H1 (cell line): Measurements from ENCODE around the gene COQ9. TPM values are rescaled to one million over a fixed set of nuclear protein-coding genes. Genes with fewer than 3 reads are reported as not detected.

Source experiments
- CTCF ChIA-PET: fragments of 300-600 bp; sonication (Branson Sonifier 250); formaldehyde crosslinking; loops from one replicate; lab custom pipeline; 2021; ENCODE audit not compliant: partially characterized antibody; lab: Charles Lee
- POLR2A ChIA-PET: fragments of 300-600 bp; sonication (Branson Sonifier 250); formaldehyde crosslinking; loops from one replicate; lab custom pipeline; 2021; ENCODE audit warnings: inconsistent platforms; ENCODE audit not compliant: partially characterized antibody; lab: Charles Lee
- DNase-seq, 2 experiments: peaks; one replicate each; pipeline versions ENCODE4 v3.0.0 to v3.0.0-alpha.2; 2010 to 2022; ENCODE audit warnings: low spot score in 2 of 2, low read depth in 1 of 2, mixed read lengths in 1 of 2
- FAIRE-seq: peaks from 2 replicates; lab custom pipeline; 2011; peaks lifted over from hg19 to GRCh38; lab: Jason Lieb, UNC
- H2AFZ ChIP-seq: 2 replicates; pipeline ENCODE4 v1.8.1; 2012; ENCODE audit warnings: low read length, inconsistent platforms
- H2AK5ac ChIP-seq: 2 replicates; pipeline ENCODE4 v1.6.1; 2013; ENCODE audit warnings: low read depth, low read length
- H2BK120ac ChIP-seq: replicated peaks from 2 replicates; pipeline ENCODE3; 2013; ENCODE audit warnings: low read depth, low read length, inconsistent platforms
- H2BK12ac ChIP-seq: 2 replicates; pipeline ENCODE4 v1.6.1; 2013; ENCODE audit warnings: low read depth, low read length
- H2BK15ac ChIP-seq: 2 replicates; pipeline ENCODE4 v1.6.1; 2013; ENCODE audit warnings: low read length
- H2BK20ac ChIP-seq: 2 replicates; pipeline ENCODE4 v1.6.1; 2013; ENCODE audit warnings: low read length
- H2BK5ac ChIP-seq: 2 replicates; pipeline ENCODE4 v1.6.1; 2013; ENCODE audit warnings: low read depth, low read length
- H3K14ac ChIP-seq: 2 replicates; pipeline ENCODE4 v1.6.1; 2013; ENCODE audit warnings: inconsistent platforms; ENCODE audit not compliant: insufficient read length
- H3K18ac ChIP-seq: 2 replicates; pipeline ENCODE4 v1.6.1; 2013; ENCODE audit warnings: low read length; ENCODE audit errors: extremely low read depth
- H3K23ac ChIP-seq: 2 replicates; pipeline ENCODE4 v1.6.1; 2013; ENCODE audit warnings: inconsistent platforms; ENCODE audit not compliant: insufficient read length
- H3K23me2 ChIP-seq: 2 replicates; pipeline ENCODE4 v1.6.1; 2013; ENCODE audit warnings: low read depth, low read length
- H3K27ac ChIP-seq: 2 replicates; pipeline ENCODE4 v1.6.1; 2011; ENCODE audit warnings: low read depth, low read length, inconsistent platforms
- H3K27me3 ChIP-seq, 4 experiments: replicated peaks in 1 of 4; 1 replicate in 1 of 4; 2 replicates in 3 of 4; pipeline versions ENCODE4 v1.6.1 to v1.8.1; 2011 to 2013; ENCODE audit warnings: low read length in 3 of 4, mild to moderate bottlenecking in 3 of 4, inconsistent platforms in 2 of 4, mixed read lengths in 2 of 4, moderate library complexity in 1 of 4; ENCODE audit not compliant: control insufficient read depth in 3 of 4, insufficient read depth in 3 of 4; ENCODE audit errors: extremely low read depth in 1 of 4
- H3K36me3 ChIP-seq, 4 experiments: 2 replicates each; pipeline versions ENCODE4 v1.6.1 to v1.8.1; 2011 to 2013; ENCODE audit warnings: mild to moderate bottlenecking in 4 of 4, low read length in 3 of 4, moderate library complexity in 2 of 4, control low read depth in 1 of 4, inconsistent platforms in 1 of 4; ENCODE audit not compliant: insufficient read depth in 4 of 4, control insufficient read depth in 2 of 4
- H3K4ac ChIP-seq: replicated peaks from 2 replicates; pipeline ENCODE3; 2013; ENCODE audit warnings: low read length, low read depth, mixed read lengths, inconsistent platforms; ENCODE audit not compliant: insufficient read length
- H3K4me1 ChIP-seq, 4 experiments: replicated peaks in 1 of 4; 1 replicate in 1 of 4; 2 replicates in 3 of 4; pipeline versions ENCODE4 v1.6.1 to v1.8.1; 2011 to 2013; ENCODE audit warnings: low read length in 3 of 4, inconsistent platforms in 2 of 4, mixed read lengths in 1 of 4; ENCODE audit not compliant: insufficient read depth in 4 of 4, control insufficient read depth in 3 of 4
- H3K4me2 ChIP-seq, 2 experiments: 2 replicates each; pipeline versions ENCODE4 v1.6.1 to v1.8.1; 2011 to 2013; ENCODE audit warnings: low read depth in 2 of 2, low read length in 2 of 2, control low read depth in 1 of 2, inconsistent platforms in 1 of 2, mild to moderate bottlenecking in 1 of 2; ENCODE audit not compliant: insufficient read depth in 1 of 2
- H3K4me3 ChIP-seq, 4 experiments: fragments of 200-600, 300-600 bp in 1 of 4; sonication (generic), shearing (Covaris generic), sonication (Bioruptor Twin) in 1 of 4; 2 replicates each; pipeline versions ENCODE4 v1.5.1 to v1.8.1; 2011 to 2016; ENCODE audit warnings: low read length in 4 of 4, low read depth in 3 of 4, control low read depth in 2 of 4, inconsistent platforms in 2 of 4, mild to moderate bottlenecking in 2 of 4, mixed read lengths in 1 of 4, moderate library complexity in 1 of 4; ENCODE audit not compliant: insufficient read depth in 2 of 4; ENCODE audit errors: extremely low read depth in 1 of 4
- H3K56ac ChIP-seq: replicated peaks from 2 replicates; pipeline ENCODE3; 2013; ENCODE audit warnings: low read depth, mild to moderate bottlenecking, mixed read lengths, low read length, inconsistent platforms; ENCODE audit not compliant: insufficient read length
- H3K79me1 ChIP-seq: 2 replicates; pipeline ENCODE4 v1.6.1; 2013; ENCODE audit warnings: low read depth, low read length, control low read depth
- H3K79me2 ChIP-seq, 2 experiments: 2 replicates each; pipeline versions ENCODE4 v1.6.1 to v1.8.1; 2012 to 2013; ENCODE audit warnings: low read length in 2 of 2, mild to moderate bottlenecking in 2 of 2, inconsistent platforms in 1 of 2; ENCODE audit not compliant: insufficient read depth in 2 of 2, control insufficient read depth in 1 of 2
- H3K9ac ChIP-seq, 4 experiments: replicated peaks in 1 of 4; 1 replicate in 1 of 4; 2 replicates in 3 of 4; pipeline versions ENCODE4 v1.6.1 to v1.8.1; 2011 to 2013; ENCODE audit warnings: low read depth in 3 of 4, low read length in 3 of 4, control low read depth in 2 of 4, mild to moderate bottlenecking in 2 of 4, moderate library complexity in 2 of 4, inconsistent platforms in 1 of 4; ENCODE audit errors: extremely low read depth in 1 of 4
- H3K9me3 ChIP-seq, 2 experiments: 2 replicates each; pipeline versions ENCODE4 v1.6.1 to v1.8.1; 2012 to 2013; ENCODE audit warnings: mild to moderate bottlenecking in 2 of 2, moderate library complexity in 2 of 2, control low read depth in 1 of 2, inconsistent platforms in 1 of 2, low read depth in 1 of 2, low read length in 1 of 2, mixed read lengths in 1 of 2; ENCODE audit not compliant: insufficient read depth in 2 of 2
- H4K20me1 ChIP-seq, 2 experiments: replicated peaks in 1 of 2; 2 replicates each; pipeline versions ENCODE3 to v1.8.1; 2011 to 2013; ENCODE audit warnings: inconsistent platforms in 2 of 2, low read length in 2 of 2, mild to moderate bottlenecking in 1 of 2; ENCODE audit not compliant: insufficient read depth in 2 of 2, control insufficient read depth in 1 of 2
- H4K5ac ChIP-seq: 2 replicates; pipeline ENCODE4 v1.6.1; 2013; ENCODE audit warnings: low read length, low read depth, mixed read lengths, inconsistent platforms; ENCODE audit not compliant: insufficient read length
- H4K8ac ChIP-seq: 2 replicates; pipeline ENCODE4 v1.8.0; 2013; ENCODE audit warnings: mild to moderate bottlenecking, moderate library complexity, low read length, inconsistent platforms; ENCODE audit not compliant: insufficient read depth; ENCODE audit errors: extremely low read depth
- H4K91ac ChIP-seq: replicated peaks from 2 replicates; pipeline ENCODE3; 2013; ENCODE audit warnings: low read length, mixed read lengths, inconsistent platforms; ENCODE audit not compliant: insufficient read length
- ASH2L ChIP-seq: fragments of 200-600, 300-600 bp; sonication (generic); IDR thresholded peaks from one replicate; pipeline ENCODE4 v1.7.1; 2017; ENCODE audit warnings: low read length
- CBX8 ChIP-seq: fragments of 300-800, 300-1000 bp; sonication (generic); IDR thresholded peaks from 2 replicates; pipeline ENCODE4 v1.7.1; 2016; ENCODE audit warnings: low read depth, low read length, borderline replicate concordance
- CHD1 ChIP-seq: IDR thresholded peaks from 2 replicates; pipeline ENCODE4 v1.6.1; 2012; ENCODE audit warnings: low read depth, low read length, improper control_type of control experiment
- CREB1 ChIP-seq: IDR thresholded peaks from 2 replicates; pipeline ENCODE4 v1.6.1; 2012; ENCODE audit warnings: inconsistent platforms
- CTCF ChIP-seq, 3 experiments: IDR thresholded peaks; 1 replicate in 2 of 3; 2 replicates in 1 of 3; pipeline versions ENCODE4 v1.5.1 to v1.6.1; 2011; ENCODE audit warnings: low read length in 3 of 3, mild to moderate bottlenecking in 3 of 3, inconsistent platforms in 2 of 3, low read depth in 1 of 3, moderate library complexity in 1 of 3; ENCODE audit not compliant: insufficient read depth in 1 of 3; ENCODE audit errors: control extremely low read depth in 1 of 3
- HDAC2 ChIP-seq, 2 experiments: fragments of 300-600 bp in 1 of 2; sonication (generic) in 1 of 2; IDR thresholded peaks; 2 replicates each; pipeline ENCODE4 v1.6.1; 2011 to 2012; ENCODE audit warnings: low read depth in 2 of 2, low read length in 2 of 2, mild to moderate bottlenecking in 2 of 2, moderate library complexity in 2 of 2, borderline replicate concordance in 1 of 2, inconsistent platforms in 1 of 2
- KDM4A ChIP-seq: IDR thresholded peaks from one replicate; pipeline ENCODE4 v1.7.1; 2012; ENCODE audit warnings: low read depth, mild to moderate bottlenecking, moderate library complexity, low read length, inconsistent platforms; ENCODE audit not compliant: severe bottlenecking
- MAFK ChIP-seq: IDR thresholded peaks from 2 replicates; pipeline ENCODE4 v1.6.1; 2012; ENCODE audit warnings: low read depth, mild to moderate bottlenecking, improper control_type of control experiment, low read length
- NRF1 ChIP-seq: IDR thresholded peaks from 2 replicates; pipeline ENCODE4 v1.6.1; 2011; ENCODE audit warnings: mild to moderate bottlenecking, low read depth, low read length, improper control_type of control experiment
- POLR2A ChIP-seq, 2 experiments: IDR thresholded peaks; 1 replicate in 1 of 2; 2 replicates in 1 of 2; pipeline ENCODE4 v1.6.1; 2011; ENCODE audit warnings: low read depth in 2 of 2, low read length in 2 of 2, mild to moderate bottlenecking in 2 of 2; ENCODE audit errors: control extremely low read depth in 1 of 2
- SUZ12 ChIP-seq: fragments of 200-600 bp; sonication (generic); IDR thresholded peaks from 2 replicates; pipeline ENCODE4 v1.6.1; 2012; ENCODE audit warnings: mild to moderate bottlenecking, inconsistent platforms, low read length, moderate library complexity, mixed read lengths
- ZNF274 ChIP-seq: IDR thresholded peaks from 2 replicates; pipeline ENCODE4 v1.7.0; 2012; ENCODE audit warnings: low read length, borderline replicate concordance; ENCODE audit errors: extremely low read depth
- WGBS, 2 experiments: shearing (Covaris generic) in 1 of 2; methylation state at CpG; one replicate each; pipeline versions ENCODE4 v1.1.6 to v1.1.7; 2013 to 2015; ENCODE audit warnings: low lambda C conversion rate in 2 of 2, mixed read lengths in 2 of 2, inconsistent platforms in 1 of 2, low coverage in 1 of 2, missing lambda C conversion rate in 1 of 2; ENCODE audit not compliant: insufficient replicate concordance in 2 of 2, insufficient coverage in 1 of 2, insufficient read length in 1 of 2; ENCODE audit errors: extremely low coverage in 1 of 2, missing lambda C conversion rate in 1 of 2; 5-methylcytosine and 5-hydroxymethylcytosine counted together
- polyA plus RNA-seq, 7 experiments: library from polyadenylated mRNA; depleted of rRNA in 3 of 7; stranded (reverse) in 5 of 7; unstranded in 2 of 7; fragments of >200 nt in 5 of 7; fragments of 200-250 nt in 2 of 7; gene quantifications; 1 replicate in 5 of 7; 2 replicates in 1 of 7; 4 replicates in 1 of 7; pipeline versions ENCODE4 v1.2.1 to v1.2.3, GENCODE V29; 2011 to 2013; ENCODE audit warnings: missing spikeins in 2 of 7, mixed read lengths in 2 of 7
- total RNA-seq: library from RNA; stranded (reverse); fragmentation: NEBNext Ultra II Directional; extraction: Animal tissue kit (Norgen Biotek cat#: 25700); gene quantifications from 2 replicates; pipeline ENCODE4 v1.2.1, GENCODE V29; 2021

COQ9 gene
- total and polyA plus RNA-seq, 2 of the 8 experiments (the other 6 are each of a cell fraction or from before 2014, with no cell fraction given): 33.3 to 60.3 TPM

- POLR2A ChIA-PET: interaction anchor here (0.8 kb wide), 1 partner anchor 12 kb away, joined by 3 read pairs; no protein-coding TSS in a partner anchor
- H2BK12ac ChIP-seq: no peak overlapping the region
- no peak overlapping the region for H4K5ac ChIP-seq
- no peaks in the 10 kb centered on the region; a peak in 1 of 4 replicates for H3K9me3 ChIP-seq
- H3K4me3 ChIP-seq: no peak overlapping the region
- peaks cover 9% of the 10 kb centered on the region; the same call in 1 of the 2 replicates for H3K23me2 ChIP-seq
- H3K79me2 ChIP-seq: no peaks in the 10 kb centered on the region
- H2AK5ac ChIP-seq: no peak overlapping the region
- H2BK15ac ChIP-seq: no peak overlapping the region
- FAIRE-seq: no peak
- no peaks in the 10 kb centered on the region for H3K79me1 ChIP-seq
- CTCF ChIA-PET: interaction anchor here (0.6 to 19.2 kb wide), 9 partner anchors 10 to 610 kb away, joined by 3 to 513 read pairs (median 3); partner anchors contain the start of genes CIAPIN1 and COQ9
- WGBS, 2 experiments: 85% methylated on average over 9 of the region's 9 CpGs; no CpG with 5 or more reads in 1 of the 2 experiments
- H2BK5ac ChIP-seq: no peak overlapping the region
- H3K36me3 ChIP-seq: no peaks in the 10 kb centered on the region
- no peak overlapping the region for H3K56ac ChIP-seq
- H3K27me3 ChIP-seq: no peaks in the 10 kb centered on the region
- no peak overlapping the region for H3K18ac ChIP-seq
- DNase-seq: no peak
- no peak overlapping the region; the same call in 1 of the 2 replicates for H4K8ac ChIP-seq
- no peak overlapping the region for H2BK120ac ChIP-seq
- H3K27ac ChIP-seq: no peak overlapping the region
- no peak overlapping the region for H3K4me2 ChIP-seq
- H3K4ac ChIP-seq: no peak overlapping the region
- H2BK20ac ChIP-seq: no peak overlapping the region
- peaks cover 0 to 2% of the 10 kb centered on the region in 2 experiments for H4K20me1 ChIP-seq
- H3K23ac ChIP-seq: no peak overlapping the region
- peaks cover 0 to 8% (median 5%) of the 10 kb centered on the region in 4 experiments; a peak in 5 of 7 replicates for H3K4me1 ChIP-seq
- no peak overlapping the region for H4K91ac ChIP-seq
- no peak overlapping the region for H3K14ac ChIP-seq
- no peak overlapping the region for H2AFZ ChIP-seq
- no peak overlapping the region for H3K9ac ChIP-seq
- TF ChIP-seq POLR2A (IDR thresholded peaks at IDR 0.05; ENCODE audit: control extremely low read depth in 1 of 2, low read depth in 2 of 2, low read length in 2 of 2) (no peak), ZNF274 (no peak), CTCF (IDR thresholded peaks at IDR 0.05; ENCODE audit: control extremely low read depth in 1 of 3, insufficient read depth in 1 of 3, low read depth in 1 of 3, low read length in 3 of 3) (no peak), KDM4A (no peak), ASH2L (no peak), CHD1 (no peak), CREB1 (no peak), CBX8 (no peak), SUZ12 (no peak), HDAC2 (IDR thresholded peaks at IDR 0.05; ENCODE audit: borderline replicate concordance in 1 of 2, low read depth in 2 of 2, low read length in 2 of 2) (no peak), NRF1 (no peak), MAFK (no peak)
Observed at GRCh38 chr16:57412584-57412983, 34.7 kb upstream of the COQ9 start.
